ENCODE data around the gene FAM240B. TPM values are rescaled to one million over a fixed set of nuclear protein-coding genes. Genes with fewer than 3 reads are reported as not detected.

The FAM240B gene
- total and polyA plus RNA-seq, 2 of the 13 experiments (the other 11 are each of a cell fraction or from before 2014, with no cell fraction given), result not detected

GRCh38 chr9:38733503-38733902 is 13.6 kb upstream of the FAM240B start (continued):
- TF ChIP-seq BCLAF1 (IDR thresholded peaks at IDR 0.05), result no peak
- TF ChIP-seq HNRNPH1 (optimal IDR thresholded peaks at IDR 0.05; ENCODE audit: low read depth, low read length), result no peak
- no peak for TF ChIP-seq KDM5A (IDR thresholded peaks at IDR 0.05; ENCODE audit: borderline replicate concordance, low read length)
- no peak for TF ChIP-seq PAF1 (CRISPR knock-in tag; IDR thresholded peaks at IDR 0.05)
- TF ChIP-seq DDIT3 (CRISPR knock-in tag; IDR thresholded peaks at IDR 0.05), result no peak
- TF ChIP-seq SRSF4 (IDR thresholded peaks at IDR 0.05; ENCODE audit: low read depth, low read length, poor library complexity, severe bottlenecking), result no peak
- TF ChIP-seq ZNF3 (CRISPR knock-in tag; IDR thresholded peaks at IDR 0.05), result no peak
- TF ChIP-seq E2F1 (CRISPR knock-in tag; IDR thresholded peaks at IDR 0.05), result no peak
- no peak for TF ChIP-seq ZNF367 (CRISPR knock-in tag; IDR thresholded peaks at IDR 0.05; ENCODE audit: borderline replicate concordance)

- ATAC-seq (no peak), FAIRE-seq (no peak), DNase-seq (ENCODE audit: low spot score) (no peak)
- intact Hi-C loops (cut with micrococcal nuclease; ENCODE audit: unreplicated experiment), result no loop called here
- H3K9me3 ChIP-seq (ENCODE audit: low read length), result no peaks in the 10 kb centered on the region
- TF ChIP-seq MXD1 (CRISPR knock-in tag; IDR thresholded peaks at IDR 0.05) (no peak), ARNT (IDR thresholded peaks at IDR 0.05) (no peak), BRF2 (CRISPR knock-in tag; IDR thresholded peaks at IDR 0.05) (no peak)
- in situ Hi-C loops (cut with HindIII; ENCODE audit: extremely low pct_ligation_motif_present, low pct_unique_long_range_greater_than_20kb), result no loop called here
- WGBS (ENCODE audit: low lambda C conversion rate), result 45% methylated on average over 11 of the region's 11 CpGs
- H3K9ac ChIP-seq (ENCODE audit: insufficient read depth, low read depth, low read length), result no peak overlapping the region
- H3K79me2 ChIP-seq (ENCODE audit: insufficient read depth, low read length), result no peaks in the 10 kb centered on the region
- ChIA-PET CTCF (ENCODE audit: low intra/inter-chr PET ratio, low total read pairs) (no interaction called here), POLR2A (no interaction called here)
- no peak overlapping the region for H3K4me3 ChIP-seq (replicated peaks in 1 of 3; ENCODE audit: insufficient read depth in 1 of 3, low read depth in 2 of 3, low read length in 3 of 3)
- no peaks in the 10 kb centered on the region for H3K4me1 ChIP-seq (ENCODE audit: insufficient read depth, low read length)
- no peak overlapping the region for H2AFZ ChIP-seq (ENCODE audit: low read length)
- H3K36me3 ChIP-seq (replicated peaks in 1 of 2; ENCODE audit: control insufficient read depth in 1 of 2, insufficient read depth in 2 of 2, low read length in 2 of 2), result no peaks in the 10 kb centered on the region
- peaks cover 1 to 22% of the 10 kb centered on the region in 2 experiments; a peak in 4 of 5 replicates for H3K27me3 ChIP-seq (ENCODE audit: control insufficient read depth in 1 of 2, insufficient read depth in 2 of 2, low read length in 2 of 2)
- H4K20me1 ChIP-seq (ENCODE audit: insufficient read depth, low read length), result no peaks in the 10 kb centered on the region
- no peak overlapping the region for H3K27ac ChIP-seq (ENCODE audit: extremely low read length, insufficient read depth, low read length)
- no peak overlapping the region for H3K4me2 ChIP-seq (ENCODE audit: low read depth, low read length)
- BruUV-seq (replicated peaks), result no TSS peak
These were observed 13.0 kb upstream of the FAM240B start for GRCh38 chr9:38732885-38733284.
